Keratinocyte (primary cell): ENCODE data around the gene PLA2G4F.

ENCODE experiments used
- EZH2 ChIP-seq: IDR thresholded peaks from one replicate; pipeline ENCODE4 v1.6.1; 2012; ENCODE audit warnings: inconsistent platforms, mild to moderate bottlenecking, low read length, moderate library complexity
- TF ChIP-seq, protein P1 (sequence below), 3 experiments: IDR thresholded peaks in 1 of 3; conservative IDR thresholded peaks in 1 of 3; optimal IDR thresholded peaks in 1 of 3; 2 replicates in 2 of 3; 3 replicates in 1 of 3; pipeline versions ENCODE3 to v1.5.1; 2011; ENCODE audit warnings: low read length in 3 of 3, mild to moderate bottlenecking in 3 of 3, moderate library complexity in 2 of 3, control low read depth in 1 of 3, inconsistent platforms in 1 of 3; ENCODE audit not compliant: insufficient read depth in 2 of 3; ENCODE audit errors: extremely low read depth in 1 of 3

DNA sequence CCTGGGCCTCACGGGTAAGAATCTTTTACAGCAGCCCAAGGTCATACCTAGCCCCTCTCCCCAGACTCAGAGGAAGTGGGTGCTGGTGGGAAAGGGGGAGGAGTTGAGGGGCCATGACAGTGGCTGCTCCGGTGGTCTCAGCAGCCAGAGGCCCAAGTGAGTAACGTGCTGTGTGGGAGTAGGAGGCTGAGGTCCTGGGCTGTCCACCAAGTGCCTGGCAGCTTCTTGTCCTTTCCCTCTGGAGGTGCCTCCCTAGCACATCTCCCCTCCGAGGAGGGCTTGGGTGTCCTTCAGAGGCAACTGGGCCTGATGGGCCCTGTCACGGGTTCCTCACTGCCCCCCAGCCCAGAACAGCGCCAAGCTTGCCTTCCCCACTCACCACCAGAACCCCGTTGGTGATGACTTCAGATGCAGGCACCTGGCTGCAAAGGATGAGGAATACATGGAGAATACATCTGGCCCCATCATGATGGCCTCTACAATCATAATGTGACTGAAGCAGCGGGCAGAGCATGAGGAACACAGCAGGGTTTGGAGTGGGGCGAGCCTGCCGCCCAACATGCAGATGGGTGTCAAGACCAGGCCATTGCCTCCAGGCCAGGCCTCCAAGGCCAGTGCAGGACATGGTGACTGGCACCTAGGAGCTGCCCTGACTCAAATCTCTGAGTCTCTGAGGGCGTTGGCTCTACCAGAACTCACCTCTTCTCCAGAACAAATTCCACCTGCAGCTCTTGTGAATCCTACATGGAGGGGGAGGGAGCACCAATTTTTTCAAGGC lies 3.3 kb downstream of the PLA2G4F start:
- TF ChIP-seq, protein P1, sequence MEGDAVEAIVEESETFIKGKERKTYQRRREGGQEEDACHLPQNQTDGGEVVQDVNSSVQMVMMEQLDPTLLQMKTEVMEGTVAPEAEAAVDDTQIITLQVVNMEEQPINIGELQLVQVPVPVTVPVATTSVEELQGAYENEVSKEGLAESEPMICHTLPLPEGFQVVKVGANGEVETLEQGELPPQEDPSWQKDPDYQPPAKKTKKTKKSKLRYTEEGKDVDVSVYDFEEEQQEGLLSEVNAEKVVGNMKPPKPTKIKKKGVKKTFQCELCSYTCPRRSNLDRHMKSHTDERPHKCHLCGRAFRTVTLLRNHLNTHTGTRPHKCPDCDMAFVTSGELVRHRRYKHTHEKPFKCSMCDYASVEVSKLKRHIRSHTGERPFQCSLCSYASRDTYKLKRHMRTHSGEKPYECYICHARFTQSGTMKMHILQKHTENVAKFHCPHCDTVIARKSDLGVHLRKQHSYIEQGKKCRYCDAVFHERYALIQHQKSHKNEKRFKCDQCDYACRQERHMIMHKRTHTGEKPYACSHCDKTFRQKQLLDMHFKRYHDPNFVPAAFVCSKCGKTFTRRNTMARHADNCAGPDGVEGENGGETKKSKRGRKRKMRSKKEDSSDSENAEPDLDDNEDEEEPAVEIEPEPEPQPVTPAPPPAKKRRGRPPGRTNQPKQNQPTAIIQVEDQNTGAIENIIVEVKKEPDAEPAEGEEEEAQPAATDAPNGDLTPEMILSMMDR (optimal IDR thresholded peaks at IDR 0.05 in 1 of 3, IDR thresholded peaks at IDR 0.05 in 1 of 3, conservative IDR thresholded peaks at IDR 0.05 in 1 of 3; ENCODE audit: extremely low read depth in 1 of 3, insufficient read depth in 2 of 3, low read length in 3 of 3) = no peak
- TF ChIP-seq EZH2 = no peak
